NCI-H526 (cell line): ENCODE measurements around the gene SSX2.
"Not testable (repeated sequence)": the region's sequence is repeated elsewhere in the genome, so short reads cannot be mapped to it uniquely, and the experiment has no call there.

Experiments used
- DNase-seq, 2 experiments: peaks; one replicate each; lab custom pipeline; 2025; lab: John Stamatoyannopoulos, UW

The SSX2 gene

GRCh38 chrX:52707078-52707477 lies at the start of gene SSX2:
TSS of gene SSX2 (minus strand) at chrX:52707178. CDS start at chrX:52705749, 1,429 bp downstream.
- DNase-seq = not testable (repeated sequence)

GRCh38 chrX:52750952-52751351 lies 44.0 kb upstream of the SSX2 start, which contains the start of gene SSX2B:
TSS of gene SSX2B (plus strand) at chrX:52751252. CDS start at chrX:52752681, 1,429 bp downstream.
- DNase-seq = not testable (repeated sequence)

- not testable (repeated sequence) for DNase-seq
Measured at GRCh38 chrX:52692034-52692433, 14.9 kb downstream of the SSX2 start.

GRCh38 chrX:52662218-52662617 lies 44.8 kb downstream of the SSX2 start:
- not testable (repeated sequence) for DNase-seq

GRCh38 chrX:52655475-52655874 lies 51.5 kb downstream of the SSX2 start:
- DNase-seq = not testable (repeated sequence)

- not testable (repeated sequence) for DNase-seq
Measured at GRCh38 chrX:52654800-52655199, 52.2 kb downstream of the SSX2 start, which contains the start of gene SSX7. TSS of gene SSX7 (minus strand) at chrX:52654900. CDS start at chrX:52653472, 1,428 bp downstream.

- not testable (repeated sequence) for DNase-seq
Measured at GRCh38 chrX:52650676-52651075, 56.3 kb downstream of the SSX2 start.

- DNase-seq = not testable (repeated sequence)
Measured at GRCh38 chrX:52648956-52649355, 58.0 kb downstream of the SSX2 start.
